Measurements from ENCODE around the gene FBXW11. TPM values are rescaled to one million over a fixed set of nuclear protein-coding genes. Genes with fewer than 3 reads are reported as not detected.
"Not testable (repeated sequence)": the region's sequence is repeated elsewhere in the genome, so short reads cannot be mapped to it uniquely, and the experiment has no call there.

FBXW11 gene
- total and polyA plus RNA-seq, 11 donors, result 7.8 to 110 (median 83.0) TPM

- no peak for DNase-seq
These were observed 23.4 kb upstream of the FBXW11 start for GRCh38 chr5:172029876-172030275.

GRCh38 chr5:172028167-172028566 is 21.7 kb upstream of the FBXW11 start:
- Histone ChIP-seq H3K4me1 (no peaks in the 10 kb centered on the region), H3K4me3 (no peak overlapping the region), H3K9me3 (no peaks in the 10 kb centered on the region), H3K27me3 (no peaks in the 10 kb centered on the region), H3K27ac (no peak overlapping the region), H3K36me3 (no peaks in the 10 kb centered on the region)
- ATAC-seq, result no peak
- intact Hi-C loops (cut with DNase I), result no loop called here
- DNase-seq, result no peak
- no peak for TF ChIP-seq CTCF (IDR thresholded peaks at IDR 0.05)
- no peak for TF ChIP-seq POLR2A (IDR thresholded peaks at IDR 0.05)
- WGBS, 4 donors, result 69 to 77% (median 73%) methylated on average over 4 of the region's 4 CpGs

More at GRCh38 chr5:172029876-172030275, 23.4 kb upstream of the FBXW11 start:
- ATAC-seq, result no peak
- no peaks in the 10 kb centered on the region for H3K27me3 ChIP-seq
- TF ChIP-seq CTCF (IDR thresholded peaks at IDR 0.05), result no peak
- no peak for TF ChIP-seq POLR2A (IDR thresholded peaks at IDR 0.05)
- H3K9me3 ChIP-seq, result no peaks in the 10 kb centered on the region
- H3K36me3 ChIP-seq, result no peaks in the 10 kb centered on the region
- H3K4me3 ChIP-seq, result no peak overlapping the region
- H3K27ac ChIP-seq, result no peak overlapping the region
- intact Hi-C loops (cut with DNase I), result no loop called here
- no peaks in the 10 kb centered on the region for H3K4me1 ChIP-seq

- TF ChIP-seq CTCF (IDR thresholded peaks at IDR 0.05), result peak in 1 of 12 donors; percentile 19
- 82% methylated on average over 10 of the region's 10 CpGs for WGBS, 4 donors
- DNase-seq; H3K27ac ChIP-seq; H3K27me3 ChIP-seq; ATAC-seq; H3K4me3 ChIP-seq; H3K36me3 ChIP-seq; intact Hi-C loops (cut with DNase I); H3K4me1 ChIP-seq; H3K9me3 ChIP-seq: not testable (repeated sequence)
These were observed 13.8 kb upstream of the FBXW11 start for GRCh38 chr5:172020110-172020786.

- Histone ChIP-seq H3K4me1 (peaks cover 0 to 1% (median 0%) of the 10 kb centered on the region in 12 donors), H3K27ac (no peak overlapping the region), H3K36me3 (no peaks in the 10 kb centered on the region), H3K9me3 (no peaks in the 10 kb centered on the region), H3K27me3 (no peaks in the 10 kb centered on the region), H3K4me3 (no peak overlapping the region)
- WGBS, 4 donors, result 88 to 97% (median 92%) methylated on average over 4 of the region's 4 CpGs
- ATAC-seq (no peak), DNase-seq (no peak)
- intact Hi-C loops (cut with DNase I), result no loop called here
- TF ChIP-seq POLR2A (IDR thresholded peaks at IDR 0.05) (no peak), CTCF (IDR thresholded peaks at IDR 0.05) (no peak)
These were observed 8.9 kb upstream of the FBXW11 start for GRCh38 chr5:172015346-172015745.

All from heart left ventricle (tissue), 16 donors.